ENCODE data around the gene ZBTB8A.
"Not testable (repeated sequence)": the region's sequence is repeated elsewhere in the genome, so short reads cannot be mapped to it uniquely, and the experiment has no call there.

The ZBTB8A gene

DNA sequence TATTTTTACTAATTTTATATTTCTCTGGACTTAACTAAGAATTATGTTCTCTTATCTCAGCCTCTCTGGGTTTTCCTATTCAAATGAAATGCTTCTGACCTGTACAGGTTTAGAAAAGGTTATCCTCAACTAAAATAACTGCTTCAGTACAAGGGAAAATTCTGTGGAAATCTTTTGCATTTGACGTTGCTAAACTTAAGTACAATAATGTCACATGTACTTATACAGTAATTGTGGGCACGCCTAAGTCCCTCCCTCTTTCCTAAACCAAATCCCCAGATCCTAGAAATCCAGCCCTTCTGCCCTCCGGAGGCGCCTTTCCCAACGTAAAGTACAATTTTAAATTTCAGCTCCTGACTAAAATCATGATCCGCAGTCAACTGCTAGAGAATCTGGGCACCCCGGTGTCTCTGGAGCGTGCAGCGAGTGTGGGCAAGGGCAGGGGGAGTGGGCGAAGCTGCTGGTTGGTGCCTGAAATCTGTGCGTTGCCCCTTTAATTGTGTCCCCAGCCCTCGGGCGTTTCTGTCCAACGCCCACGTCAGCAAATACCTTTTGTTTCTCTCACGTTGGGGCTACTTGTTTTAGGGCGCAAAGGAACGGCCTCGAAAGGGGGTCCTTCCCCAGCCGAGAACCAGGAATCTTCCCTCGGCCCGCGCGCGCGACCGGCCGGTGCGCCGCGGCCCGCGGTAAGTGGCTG lies at the start of gene ZBTB8A:
TSS of gene ZBTB8A (plus strand) at position 541 of the 697 bp plus-strand sequence. CDS start 53,505 bp downstream, outside the sequence.
- no peak for DNase-seq (ENCODE audit: low read depth in 2 of 2)

GRCh38 chr1:32489774-32490454 lies 49.3 kb upstream of the ZBTB8A start:
- no peak for DNase-seq (ENCODE audit: low read depth in 2 of 2)

- no peak for DNase-seq (ENCODE audit: low read depth in 2 of 2)
Observed at GRCh38 chr1:32491386-32491785, 47.8 kb upstream of the ZBTB8A start.

DNA sequence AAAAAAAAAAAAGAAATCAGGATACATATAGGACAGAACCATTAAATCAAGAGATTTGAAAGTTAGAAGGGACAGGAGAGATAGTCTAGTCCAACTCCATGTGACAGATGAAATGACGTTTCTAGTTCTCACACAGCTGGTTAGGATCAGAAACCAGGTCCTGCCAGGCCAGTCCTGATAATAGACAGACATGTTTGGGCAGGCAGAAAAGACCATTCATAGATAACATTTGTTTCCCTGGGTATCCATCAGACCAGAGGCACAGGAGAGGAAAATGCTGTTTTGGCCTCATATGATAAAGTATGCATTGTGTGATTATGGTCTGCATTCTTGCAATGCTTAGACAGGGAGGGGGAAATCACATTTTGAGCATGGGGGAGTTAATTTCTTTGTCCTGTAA lies 45.0 kb upstream of the ZBTB8A start:
- no peak for DNase-seq (ENCODE audit: low read depth in 2 of 2)

GRCh38 chr1:32494711-32495337 lies 44.4 kb upstream of the ZBTB8A start:
- no peak for DNase-seq (ENCODE audit: low read depth in 2 of 2)

DNA sequence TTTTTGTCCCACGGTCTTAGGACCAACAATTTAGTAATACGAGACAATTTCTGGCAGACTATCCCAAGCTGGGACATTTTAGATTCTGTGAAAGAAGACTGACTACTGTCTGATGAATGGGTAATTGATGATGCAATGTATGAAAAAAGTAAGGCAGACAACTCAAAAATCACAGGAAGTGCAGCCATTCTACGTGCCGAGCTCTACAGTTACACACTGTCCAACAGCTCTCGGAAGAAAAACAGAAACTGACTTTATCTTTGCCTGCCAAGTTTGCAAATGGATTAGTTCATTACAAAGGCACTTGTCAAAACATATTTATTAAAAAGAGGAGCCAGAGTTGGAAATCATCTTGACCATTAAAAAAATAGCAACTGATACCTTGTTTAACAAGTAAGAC lies 43.1 kb upstream of the ZBTB8A start:
- DNase-seq (ENCODE audit: low read depth in 2 of 2), result no peak

DNA sequence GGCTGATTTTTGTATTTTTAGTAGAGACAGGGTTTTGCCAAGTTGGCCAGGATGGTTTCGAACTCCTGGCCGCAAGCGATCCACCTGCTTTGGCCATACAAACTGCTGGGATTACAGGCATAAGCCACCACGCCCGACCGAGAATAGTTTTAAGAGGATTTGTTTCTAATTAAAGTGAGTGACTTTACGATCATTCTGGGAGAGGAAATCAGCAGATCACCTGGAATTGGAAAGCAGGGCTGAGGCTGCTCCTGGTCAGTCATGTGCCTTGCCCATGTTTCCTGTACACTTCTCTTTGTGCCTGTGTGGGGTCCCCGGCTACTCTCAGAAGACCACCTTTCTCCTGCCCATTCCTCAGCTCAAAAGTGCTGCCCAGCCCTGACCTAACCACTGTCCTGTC lies 40.5 kb upstream of the ZBTB8A start:
- DNase-seq (ENCODE audit: low read depth in 2 of 2), result no peak

GRCh38 chr1:32500387-32501209 lies 38.6 kb upstream of the ZBTB8A start:
- DNase-seq (ENCODE audit: low read depth in 2 of 2), result no peak

DNA sequence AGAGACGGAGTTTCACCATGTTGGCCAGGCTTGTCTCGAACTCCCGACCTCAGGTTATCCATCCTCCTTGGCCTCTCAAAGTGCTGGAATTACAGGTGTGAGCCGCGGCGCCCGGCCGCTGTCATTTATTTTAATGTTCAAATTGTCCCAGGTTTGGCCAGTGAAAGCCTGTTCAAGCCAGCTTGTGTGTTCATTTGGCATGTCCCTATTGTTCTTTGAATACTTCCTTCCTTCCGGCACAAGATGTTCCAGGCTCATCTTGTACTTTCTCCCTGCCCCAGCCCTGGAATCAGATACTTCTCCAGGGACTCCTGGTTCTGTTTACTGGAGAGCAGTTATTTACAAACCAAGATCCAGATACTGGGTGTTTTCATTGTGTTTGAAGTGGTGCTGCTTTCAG lies 37.4 kb upstream of the ZBTB8A start:
- no peak for DNase-seq (ENCODE audit: low read depth in 2 of 2)

DNA sequence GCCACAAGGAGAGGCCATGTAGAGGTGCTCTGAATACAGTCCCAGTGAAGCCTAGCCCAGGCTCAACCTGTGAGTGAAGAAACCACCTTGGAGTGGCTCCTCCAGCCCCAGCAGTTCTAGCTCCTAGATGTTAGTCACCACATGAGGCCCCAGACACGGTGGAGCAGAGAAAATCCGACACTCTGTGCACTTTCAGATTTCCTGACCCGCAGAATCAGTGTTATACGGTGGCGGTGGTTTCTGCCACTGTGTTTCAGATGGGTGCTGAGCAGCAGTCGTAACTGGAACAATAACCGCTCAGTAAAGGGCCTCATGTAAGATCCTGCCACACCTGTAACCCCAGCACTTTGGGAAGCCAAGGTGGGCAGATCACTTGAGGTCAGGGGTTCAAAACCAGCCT lies 36.1 kb upstream of the ZBTB8A start:
- no peak for DNase-seq (ENCODE audit: low read depth in 2 of 2)

GRCh38 chr1:32507021-32507420 lies 32.2 kb upstream of the ZBTB8A start:
- no peak for DNase-seq (ENCODE audit: low read depth in 2 of 2)

DNA sequence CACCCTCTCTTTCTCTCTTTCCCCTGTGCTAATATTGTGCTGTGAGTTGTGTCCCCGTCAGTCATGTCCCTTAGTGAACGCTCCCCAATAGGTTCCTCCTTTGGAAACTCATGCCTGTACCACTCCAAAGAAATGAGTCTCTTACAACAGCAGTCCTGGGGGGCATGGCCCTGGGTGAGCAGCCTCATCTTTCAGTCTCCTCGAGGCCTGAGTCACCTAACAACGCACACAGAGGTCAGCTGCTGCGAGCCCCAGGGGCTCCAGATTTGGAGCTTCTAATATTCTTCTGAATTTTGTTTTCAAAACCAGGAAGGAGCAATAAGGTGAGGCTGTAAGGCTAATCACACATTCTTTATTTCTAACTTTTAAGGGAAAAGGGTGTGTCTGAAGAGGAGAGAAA lies 30.5 kb upstream of the ZBTB8A start:
- no peak for DNase-seq (ENCODE audit: low read depth in 2 of 2)

DNA sequence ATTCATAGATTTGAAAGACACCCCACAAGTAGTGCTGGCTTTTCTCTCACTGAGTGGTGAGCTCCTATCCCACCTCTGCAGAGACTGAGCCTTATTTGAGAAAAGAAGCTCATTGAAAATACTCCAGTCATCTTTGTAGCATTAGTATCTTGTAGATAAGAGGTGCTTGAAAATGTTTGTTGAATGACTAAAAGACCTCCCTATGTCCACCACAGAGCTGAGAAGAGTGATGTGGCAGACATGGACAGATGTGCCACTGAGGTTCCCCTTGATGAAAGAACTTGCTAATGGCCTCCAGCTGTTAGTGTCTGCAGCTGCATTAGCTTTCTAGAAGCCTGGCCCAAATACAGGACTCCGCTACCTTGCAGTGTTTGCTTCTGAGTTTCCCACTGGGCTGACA lies 29.3 kb upstream of the ZBTB8A start:
- DNase-seq (ENCODE audit: low read depth in 2 of 2), result no peak

- DNase-seq (ENCODE audit: low read depth in 2 of 2), result no peak
Observed at GRCh38 chr1:32516402-32516801, 22.8 kb upstream of the ZBTB8A start.

DNA sequence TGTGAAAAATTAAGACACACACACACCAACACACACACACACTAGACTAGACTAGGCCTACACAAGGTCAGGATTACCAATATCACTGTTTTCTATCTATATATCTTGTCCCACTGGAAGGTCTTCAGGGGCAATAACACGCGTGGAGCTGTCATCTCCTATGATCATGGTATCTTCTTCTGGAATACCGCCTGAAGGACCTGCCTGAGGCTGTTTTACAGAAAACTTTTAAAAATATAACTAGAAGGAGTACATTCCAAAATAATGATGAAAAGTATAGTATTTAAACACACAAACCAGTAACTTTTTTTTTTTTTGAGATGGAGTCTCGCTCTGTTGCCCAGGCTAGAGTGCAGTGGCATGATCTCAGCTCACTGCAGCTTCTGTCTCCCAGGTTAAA lies 20.3 kb upstream of the ZBTB8A start:
- DNase-seq (ENCODE audit: low read depth in 2 of 2), result no peak

DNA sequence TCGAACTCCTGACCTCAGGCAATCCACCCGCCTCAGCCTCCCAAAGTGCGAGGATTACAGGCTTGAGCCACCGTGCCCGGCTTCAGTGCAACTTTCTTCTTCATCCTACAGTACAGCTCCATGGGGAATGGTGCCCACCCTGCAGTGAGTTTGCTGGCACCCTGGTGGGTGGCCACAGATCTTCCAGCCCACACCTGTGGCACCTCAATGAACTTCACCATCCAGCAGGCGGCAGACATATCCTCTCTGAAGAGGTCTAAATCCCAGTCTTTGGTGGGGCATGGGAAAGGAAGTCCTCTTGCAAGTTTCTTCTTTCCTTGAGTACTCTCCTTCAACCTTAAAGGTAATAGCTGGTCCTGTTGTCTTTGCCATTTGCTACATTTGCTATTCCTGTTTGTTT lies 18.1 kb upstream of the ZBTB8A start:
- no peak for DNase-seq (ENCODE audit: low read depth in 2 of 2)

- no peak for DNase-seq (ENCODE audit: low read depth in 2 of 2)
Observed at GRCh38 chr1:32525053-32525452, 14.2 kb upstream of the ZBTB8A start.

GRCh38 chr1:32525661-32526444 lies 13.4 kb upstream of the ZBTB8A start:
- DNase-seq (ENCODE audit: low read depth in 2 of 2), result no peak

DNA sequence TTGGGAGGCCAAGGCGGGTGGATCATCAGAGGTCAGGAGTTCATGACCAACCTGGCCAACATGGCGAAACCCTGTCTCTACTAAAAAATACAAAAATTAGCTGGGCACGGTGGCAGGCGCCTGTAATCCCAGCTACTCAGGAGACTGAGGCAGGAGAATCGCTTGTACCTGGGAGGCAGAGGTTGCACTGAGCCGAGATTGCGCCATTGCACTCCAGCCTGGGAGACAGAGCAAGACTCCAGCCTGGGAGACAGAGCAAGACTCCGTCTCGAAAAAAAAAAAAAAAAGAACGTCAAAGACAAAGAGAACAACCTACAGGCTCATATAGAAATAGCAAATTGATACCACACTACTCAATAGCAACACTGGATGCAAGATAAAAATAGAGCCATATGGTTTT lies 10.7 kb upstream of the ZBTB8A start:
- DNase-seq (ENCODE audit: low read depth in 2 of 2), result not testable (repeated sequence)

DNA sequence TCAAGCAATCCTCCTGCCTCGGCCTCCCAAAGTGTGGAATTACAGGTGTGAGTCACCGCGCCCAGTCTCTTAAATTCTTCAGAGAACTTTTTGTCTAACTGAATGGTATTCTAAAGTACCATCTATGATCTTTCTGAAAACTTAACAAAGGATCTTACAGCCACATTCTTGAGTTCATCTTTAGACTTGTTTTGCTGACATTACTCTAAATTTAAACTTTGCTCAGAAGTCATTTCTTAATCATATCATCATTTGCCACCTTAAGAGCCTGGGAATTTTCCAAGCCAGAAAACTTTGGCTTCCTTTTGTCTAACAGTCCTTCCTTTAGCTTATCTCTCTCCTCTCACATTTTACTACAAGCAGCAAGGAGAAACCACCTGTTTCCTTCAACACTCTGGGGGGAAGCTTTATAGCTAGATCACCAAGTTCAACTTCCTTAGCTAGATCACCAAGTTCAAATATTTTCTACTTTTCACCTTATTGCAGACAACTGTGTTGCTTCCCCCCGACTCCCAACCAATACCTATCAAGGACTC lies 5.4 kb upstream of the ZBTB8A start:
- no peak for DNase-seq (ENCODE audit: low read depth in 2 of 2)

- no peak for DNase-seq (ENCODE audit: low read depth in 2 of 2)
Observed at GRCh38 chr1:32536117-32536516, 3.1 kb upstream of the ZBTB8A start.

All from stimulated activated CD8-positive, alpha-beta memory T cell treated with anti-CD3 and anti-CD28 coated beads, Interleukin-15, amount 100 ng/mL, for 4 hours (primary cell).